Osteoblast (primary cell): Measurements from ENCODE around the gene GOLGA8A. TPM values are rescaled to one million over a fixed set of nuclear protein-coding genes. Genes with fewer than 3 reads are reported as not detected.

ENCODE experiments used
- DNase-seq: peaks from one replicate; pipeline ENCODE4 v3.0.0; 2011; ENCODE audit warnings: low spot score, mixed read lengths; ENCODE audit not compliant: insufficient read length; ENCODE audit errors: missing footprints
- H2AFZ ChIP-seq: 2 replicates; pipeline ENCODE4 v1.6.0; 2011; ENCODE audit warnings: mild to moderate bottlenecking, low read length
- H3K27ac ChIP-seq: 2 replicates; pipeline ENCODE4 v1.5.1; 2011; ENCODE audit warnings: mild to moderate bottlenecking, low read depth, low read length, moderate library complexity
- H3K27me3 ChIP-seq: 2 replicates; pipeline ENCODE4 v1.6.0; 2012; ENCODE audit warnings: mild to moderate bottlenecking, control low read depth, inconsistent platforms, low read length, moderate library complexity; ENCODE audit not compliant: insufficient read depth
- H3K36me3 ChIP-seq: 2 replicates; pipeline ENCODE4 v1.5.1; 2011; ENCODE audit warnings: mild to moderate bottlenecking, low read length, control low read depth, moderate library complexity; ENCODE audit not compliant: insufficient read depth
- H3K4me1 ChIP-seq: 2 replicates; pipeline ENCODE4 v1.5.1; 2011; ENCODE audit warnings: mild to moderate bottlenecking, low read length, control low read depth, moderate library complexity; ENCODE audit not compliant: insufficient read depth
- H3K4me2 ChIP-seq: 2 replicates; pipeline ENCODE4 v1.6.0; 2011; ENCODE audit warnings: mild to moderate bottlenecking, low read length; ENCODE audit not compliant: insufficient read depth
- H3K4me3 ChIP-seq: fragments of 200-600 bp; sonication (generic); 3 replicates; pipeline ENCODE4 v1.5.1; 2012; ENCODE audit warnings: mild to moderate bottlenecking, low read length, inconsistent platforms; ENCODE audit not compliant: insufficient read depth
- H3K79me2 ChIP-seq: 2 replicates; pipeline ENCODE4 v1.6.0; 2012; ENCODE audit warnings: mild to moderate bottlenecking, low read length, control low read depth, inconsistent platforms; ENCODE audit not compliant: insufficient read depth
- H3K9me3 ChIP-seq: 2 replicates; pipeline ENCODE4 v1.5.1; 2011; ENCODE audit warnings: low read depth, low read length, control low read depth
- H4K20me1 ChIP-seq: 2 replicates; pipeline ENCODE4 v1.6.0; 2012; ENCODE audit warnings: mild to moderate bottlenecking, low read length, control low read depth; ENCODE audit not compliant: insufficient read depth
- total RNA-seq: library from RNA; depleted of rRNA; stranded (reverse); fragments of >200 nt; gene quantifications from 2 replicates; pipeline ENCODE4 v1.2.3, GENCODE V29; 2012
- TF ChIP-seq, protein P1 (sequence below): IDR thresholded peaks from 2 replicates; pipeline ENCODE4 v1.5.1; 2011; ENCODE audit warnings: mild to moderate bottlenecking, low read depth, low read length, moderate library complexity; ENCODE audit errors: extremely low read depth

GOLGA8A gene, protein sequence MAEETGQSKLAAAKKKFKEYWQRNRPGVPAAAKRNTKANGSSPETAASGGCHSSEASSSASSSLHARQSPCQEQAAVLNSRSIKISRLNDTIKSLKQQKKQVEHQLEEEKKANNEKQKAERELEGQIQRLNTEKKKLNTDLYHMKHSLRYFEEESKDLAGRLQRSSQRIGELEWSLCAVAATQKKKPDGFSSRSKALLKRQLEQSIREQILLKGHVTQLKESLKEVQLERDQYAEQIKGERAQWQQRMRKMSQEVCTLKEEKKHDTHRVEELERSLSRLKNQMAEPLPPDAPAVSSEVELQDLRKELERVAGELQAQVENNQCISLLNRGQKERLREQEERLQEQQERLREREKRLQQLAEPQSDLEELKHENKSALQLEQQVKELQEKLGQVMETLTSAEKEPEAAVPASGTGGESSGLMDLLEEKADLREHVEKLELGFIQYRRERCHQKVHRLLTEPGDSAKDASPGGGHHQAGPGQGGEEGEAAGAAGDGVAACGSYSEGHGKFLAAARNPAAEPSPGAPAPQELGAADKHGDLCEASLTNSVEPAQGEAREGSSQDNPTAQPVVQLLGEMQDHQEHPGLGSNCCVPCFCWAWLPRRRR
- 21.5 and 27.5 TPM in 2 replicates for total RNA-seq

DNA sequence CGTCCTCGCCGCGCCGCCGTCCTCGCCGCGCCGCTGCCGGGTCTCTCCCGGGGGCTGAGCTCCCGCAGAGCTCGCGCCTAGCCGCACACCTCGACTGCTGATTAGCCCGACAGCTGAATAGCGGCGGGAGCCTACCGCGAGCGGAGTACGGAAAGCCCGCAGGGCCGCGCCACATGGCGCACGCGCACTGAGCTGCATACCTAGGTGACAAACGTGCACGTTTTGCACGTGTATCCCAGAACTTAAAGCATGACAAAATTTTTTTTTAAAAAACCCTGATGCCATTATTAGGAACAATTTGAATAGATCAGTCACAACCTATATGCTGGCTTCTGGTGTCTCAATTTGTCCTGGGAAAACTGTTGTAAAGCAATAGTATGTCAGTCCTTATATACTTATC lies at the start of gene GOLGA8A:
TSS of gene GOLGA8A (minus strand) at position 122 of the 400 bp plus-strand sequence. CDS start 48,117 bp downstream, outside the sequence.
- Histone ChIP-seq H3K79me2 (peaks cover 5% of the 10 kb centered on the region), H3K4me2 (peak within 1 kb of the TSS; percentile 79), H3K27me3 (peaks cover 13% of the 10 kb centered on the region), H2AFZ (peak within 1 kb of the TSS; percentile 72), H3K27ac (no peak within 1 kb of the TSS), H4K20me1 (no peaks in the 10 kb centered on the region), H3K9me3 (no peaks in the 10 kb centered on the region), H3K4me3 (peak within 1 kb of the TSS; percentile 73), H3K36me3 (no peaks in the 10 kb centered on the region), H3K4me1 (peaks cover 4% of the 10 kb centered on the region)
- TF ChIP-seq, protein P1, sequence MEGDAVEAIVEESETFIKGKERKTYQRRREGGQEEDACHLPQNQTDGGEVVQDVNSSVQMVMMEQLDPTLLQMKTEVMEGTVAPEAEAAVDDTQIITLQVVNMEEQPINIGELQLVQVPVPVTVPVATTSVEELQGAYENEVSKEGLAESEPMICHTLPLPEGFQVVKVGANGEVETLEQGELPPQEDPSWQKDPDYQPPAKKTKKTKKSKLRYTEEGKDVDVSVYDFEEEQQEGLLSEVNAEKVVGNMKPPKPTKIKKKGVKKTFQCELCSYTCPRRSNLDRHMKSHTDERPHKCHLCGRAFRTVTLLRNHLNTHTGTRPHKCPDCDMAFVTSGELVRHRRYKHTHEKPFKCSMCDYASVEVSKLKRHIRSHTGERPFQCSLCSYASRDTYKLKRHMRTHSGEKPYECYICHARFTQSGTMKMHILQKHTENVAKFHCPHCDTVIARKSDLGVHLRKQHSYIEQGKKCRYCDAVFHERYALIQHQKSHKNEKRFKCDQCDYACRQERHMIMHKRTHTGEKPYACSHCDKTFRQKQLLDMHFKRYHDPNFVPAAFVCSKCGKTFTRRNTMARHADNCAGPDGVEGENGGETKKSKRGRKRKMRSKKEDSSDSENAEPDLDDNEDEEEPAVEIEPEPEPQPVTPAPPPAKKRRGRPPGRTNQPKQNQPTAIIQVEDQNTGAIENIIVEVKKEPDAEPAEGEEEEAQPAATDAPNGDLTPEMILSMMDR: no peak
- DNase-seq: peak; percentile 97

DNA sequence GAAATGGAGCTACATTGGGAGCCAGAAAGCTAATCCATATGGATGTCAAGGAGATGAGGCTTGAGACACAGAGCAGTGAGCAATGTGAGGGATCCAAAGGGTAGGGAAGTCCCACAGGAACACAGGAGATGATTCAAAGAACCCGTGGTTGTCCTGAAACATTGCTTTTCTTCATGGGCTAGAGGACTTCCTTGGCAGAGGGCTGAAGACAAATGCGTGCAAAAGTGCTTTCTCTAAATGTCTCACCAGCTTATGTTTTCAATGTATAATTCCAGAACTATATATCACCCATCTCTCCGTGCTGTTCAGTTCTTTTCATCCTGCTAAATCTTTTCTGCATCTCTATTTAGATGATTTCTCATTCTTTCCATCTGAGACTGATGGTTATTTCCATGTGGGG lies 46.0 kb upstream of the GOLGA8A start:
- H3K27ac ChIP-seq: no peak overlapping the region
- H3K79me2 ChIP-seq: no peaks in the 10 kb centered on the region
- no peaks in the 10 kb centered on the region for H4K20me1 ChIP-seq
- no peaks in the 10 kb centered on the region for H3K9me3 ChIP-seq
- peaks cover 6% of the 10 kb centered on the region for H3K27me3 ChIP-seq
- no peaks in the 10 kb centered on the region for H3K4me1 ChIP-seq
- H3K36me3 ChIP-seq: no peaks in the 10 kb centered on the region
- no peak overlapping the region for H3K4me3 ChIP-seq
- DNase-seq: no peak
- no peak overlapping the region for H2AFZ ChIP-seq
- no peak overlapping the region for H3K4me2 ChIP-seq
- TF ChIP-seq, protein P1: no peak

DNA sequence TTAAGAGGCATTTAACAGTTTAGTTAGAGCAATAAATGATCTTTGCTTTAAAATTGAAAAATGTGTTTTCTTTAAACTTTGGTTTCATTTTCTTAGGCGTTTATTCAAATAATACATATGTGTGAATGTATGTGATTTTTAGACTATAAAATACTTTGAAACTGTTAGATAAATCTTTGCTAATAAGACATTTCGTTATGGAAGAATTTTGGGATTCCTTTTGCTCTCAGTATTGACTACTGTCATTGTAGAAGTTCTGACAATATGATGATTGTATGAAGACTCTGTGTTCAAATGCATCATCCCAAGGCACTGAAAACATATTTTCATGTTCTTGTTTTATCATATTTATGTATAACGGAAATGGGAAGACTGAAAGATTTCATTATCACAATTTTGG lies 43.8 kb upstream of the GOLGA8A start:
- H3K27ac ChIP-seq: no peak overlapping the region
- H2AFZ ChIP-seq: no peak overlapping the region
- no peak overlapping the region for H3K4me2 ChIP-seq
- no peak overlapping the region for H3K4me3 ChIP-seq
- DNase-seq: no peak
- H3K9me3 ChIP-seq: no peaks in the 10 kb centered on the region
- TF ChIP-seq, protein P1: no peak
- peaks cover 6% of the 10 kb centered on the region for H3K27me3 ChIP-seq
- H4K20me1 ChIP-seq: no peaks in the 10 kb centered on the region
- no peaks in the 10 kb centered on the region for H3K4me1 ChIP-seq
- H3K36me3 ChIP-seq: no peaks in the 10 kb centered on the region
- H3K79me2 ChIP-seq: no peaks in the 10 kb centered on the region

DNA sequence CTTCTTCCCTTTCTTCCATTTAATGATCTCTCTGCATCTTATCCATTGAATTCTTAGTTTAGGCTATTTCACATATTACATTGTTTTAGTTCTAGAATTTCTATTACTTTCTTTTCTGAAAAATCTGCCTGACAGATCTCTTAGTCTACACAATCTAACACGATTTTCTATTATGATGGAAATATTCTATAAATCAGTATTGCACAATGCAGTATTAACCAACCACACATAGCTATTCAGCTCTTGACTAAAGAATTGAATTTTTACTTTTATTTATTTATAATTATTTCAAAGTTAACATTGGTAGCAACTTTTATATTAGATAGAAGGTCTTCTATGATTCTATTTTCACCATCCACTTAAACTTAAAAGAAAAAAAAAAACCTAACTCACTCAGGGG lies 36.2 kb upstream of the GOLGA8A start:
- DNase-seq: no peak
- no peak overlapping the region for H2AFZ ChIP-seq
- no peak overlapping the region for H3K27ac ChIP-seq
- H4K20me1 ChIP-seq: no peaks in the 10 kb centered on the region
- no peaks in the 10 kb centered on the region for H3K9me3 ChIP-seq
- H3K4me2 ChIP-seq: no peak overlapping the region
- no peaks in the 10 kb centered on the region for H3K36me3 ChIP-seq
- no peaks in the 10 kb centered on the region for H3K4me1 ChIP-seq
- TF ChIP-seq, protein P1: no peak
- H3K79me2 ChIP-seq: no peaks in the 10 kb centered on the region
- H3K27me3 ChIP-seq: peaks cover 2% of the 10 kb centered on the region
- H3K4me3 ChIP-seq: no peak overlapping the region
